CD4-positive, alpha-beta T cell treated with Interleukin-17A for 4 hours (primary cell): ENCODE data around the gene CD40LG.

Source experiments
- DNase-seq: peaks from one replicate; pipeline ENCODE4 v3.0.0-alpha.2; 2020; ENCODE audit warnings: mixed read lengths

The CD40LG gene

GRCh38 chrX:136652822-136653723 is 5.1 kb downstream of the CD40LG start:
- peak; percentile 44 for DNase-seq

- no peak for DNase-seq
Observed at GRCh38 chrX:136656361-136656964, 8.5 kb downstream of the CD40LG start.

DNA sequence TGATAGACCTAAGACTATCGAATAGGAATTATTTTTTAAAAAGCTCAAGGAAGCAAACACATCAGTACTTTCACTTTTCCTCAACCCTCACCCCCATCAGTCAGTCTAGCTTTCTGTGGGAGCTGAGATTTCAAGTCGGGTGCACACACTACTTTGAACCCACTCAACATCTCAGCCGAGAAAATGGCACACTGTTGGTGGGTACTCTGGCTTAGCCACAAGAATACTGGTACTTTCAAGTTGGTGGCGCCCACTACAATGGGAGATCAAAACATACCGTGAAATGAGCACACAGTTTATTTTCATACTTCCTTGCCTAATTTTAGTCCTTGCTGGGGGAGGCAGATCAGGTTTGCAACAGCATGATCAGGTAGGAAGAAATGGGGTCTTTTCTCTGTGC is 10.2 kb downstream of the CD40LG start:
- peak; percentile 50 for DNase-seq

- peak; percentile 52 for DNase-seq
Observed at GRCh38 chrX:136659174-136659573, 11.2 kb downstream of the CD40LG start.

DNA sequence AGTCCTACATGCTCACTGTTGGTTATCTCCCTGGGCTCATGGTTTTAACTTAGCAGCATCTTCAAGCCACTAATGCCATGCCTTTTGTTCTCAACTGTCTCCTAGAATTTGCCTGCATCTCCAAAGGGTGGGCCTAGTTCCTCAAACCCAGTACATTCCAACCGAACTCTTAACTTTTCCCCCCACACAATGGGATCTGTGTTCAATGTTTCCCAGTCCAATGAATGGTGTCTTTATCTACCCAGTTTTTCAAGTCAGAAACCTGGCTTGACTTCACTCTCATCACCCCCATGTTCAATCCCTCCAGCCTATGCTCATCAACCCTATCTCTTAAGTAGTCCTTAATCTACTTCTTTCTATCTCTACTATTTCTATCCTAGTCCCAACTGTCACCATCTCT is 12.9 kb downstream of the CD40LG start:
- no peak for DNase-seq

DNA sequence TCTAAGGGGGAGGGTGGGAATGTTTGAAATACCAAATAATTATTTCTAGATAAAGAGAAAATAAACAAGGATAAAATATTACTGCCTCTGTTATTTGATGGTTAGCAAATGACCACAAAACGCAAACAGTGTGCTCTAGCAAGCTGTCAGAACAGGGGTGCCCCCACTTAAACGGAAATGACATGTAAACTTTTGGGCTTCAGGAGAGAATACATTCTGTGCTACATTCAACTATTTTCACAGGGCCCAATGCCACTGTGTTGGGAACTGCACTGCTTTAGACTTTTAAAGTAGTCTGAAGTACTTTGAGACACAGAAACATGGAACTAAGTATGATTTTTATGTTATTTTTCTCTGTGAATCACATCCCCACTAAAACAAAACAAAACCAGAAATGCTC is 14.1 kb downstream of the CD40LG start:
- DNase-seq, result peak; percentile 39

- no peak for DNase-seq
Observed at GRCh38 chrX:136662976-136663375, 15.0 kb downstream of the CD40LG start.

DNA sequence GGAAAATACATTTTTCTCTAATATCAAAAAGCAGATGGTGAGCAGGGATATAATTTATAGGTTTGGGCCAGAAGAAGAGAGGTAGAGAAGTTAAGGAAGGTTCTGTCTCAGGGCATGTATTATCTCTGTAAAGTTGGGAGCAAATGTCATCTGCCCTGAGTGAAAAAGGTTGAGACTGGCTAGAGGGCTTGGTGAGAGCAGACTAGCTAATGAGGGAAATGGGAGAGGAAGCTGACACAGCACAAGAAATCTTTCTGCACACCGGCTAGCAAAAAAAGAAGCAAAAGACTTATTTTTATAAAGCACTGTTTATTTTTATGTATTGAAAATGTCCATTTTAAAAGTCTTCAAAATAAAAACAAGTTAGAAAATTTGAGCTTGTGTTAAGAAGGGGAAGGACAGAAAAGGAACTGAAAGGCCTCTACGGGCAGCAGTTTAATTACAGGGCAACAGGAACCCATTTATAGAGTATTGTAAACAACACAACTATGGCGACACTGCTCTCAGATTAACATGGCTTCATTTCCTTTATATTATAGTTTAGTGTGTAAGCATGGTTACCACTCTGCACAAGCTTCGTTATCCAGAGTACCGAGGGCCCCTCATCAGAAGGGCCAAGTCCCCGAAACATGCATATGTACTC is 17.4 kb downstream of the CD40LG start:
- no peak for DNase-seq

- no peak for DNase-seq
Observed at GRCh38 chrX:136666088-136666487, 18.1 kb downstream of the CD40LG start.

- DNase-seq, result peak; percentile 29
Observed at GRCh38 chrX:136667446-136668168, 19.6 kb downstream of the CD40LG start.

GRCh38 chrX:136671006-136671610 is 23.1 kb downstream of the CD40LG start:
- no peak for DNase-seq

DNA sequence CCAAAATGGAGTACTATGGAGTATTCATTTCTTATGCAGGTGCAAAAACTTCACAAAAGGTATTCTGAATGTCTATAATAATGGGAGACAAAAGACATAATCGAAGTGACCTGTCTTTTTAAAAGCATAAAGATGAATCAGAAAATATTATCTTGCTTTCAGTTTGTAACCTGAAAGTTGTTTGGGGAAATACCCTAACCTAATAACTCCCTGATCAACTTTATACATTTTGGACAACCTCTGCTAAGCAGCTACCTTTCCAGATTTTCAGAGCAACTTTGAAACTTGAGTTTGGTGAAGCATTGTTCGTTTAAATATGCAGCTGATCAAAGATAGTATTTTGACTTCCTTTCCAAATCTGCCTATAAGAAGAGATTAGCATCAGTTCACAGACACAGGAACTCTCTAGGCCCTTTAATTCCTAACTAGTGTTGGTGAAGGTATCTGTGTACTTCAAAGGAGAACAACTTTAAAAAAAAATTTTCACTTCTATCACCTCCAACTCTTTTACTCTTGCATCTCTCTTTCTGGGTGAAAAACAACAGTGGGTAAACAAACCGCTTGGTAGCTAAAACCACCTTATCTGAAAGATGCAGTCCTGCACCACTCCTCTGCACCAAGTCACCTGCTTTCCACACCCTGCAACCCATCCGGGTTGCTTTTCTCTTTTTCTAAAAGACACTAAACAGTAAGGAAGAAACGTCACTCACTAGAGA is 26.5 kb downstream of the CD40LG start:
- DNase-seq, result peak; percentile 43

GRCh38 chrX:136679531-136679930 is 31.6 kb downstream of the CD40LG start:
- DNase-seq, result no peak

- DNase-seq, result no peak
Observed at GRCh38 chrX:136684120-136684519, 36.2 kb downstream of the CD40LG start.

- peak; percentile 22 for DNase-seq
Observed at GRCh38 chrX:136687457-136687856, 39.5 kb downstream of the CD40LG start.

GRCh38 chrX:136689436-136689835 is 41.5 kb downstream of the CD40LG start:
- DNase-seq, result peak; percentile 50

- no peak for DNase-seq
Observed at GRCh38 chrX:136691028-136691809, 43.3 kb downstream of the CD40LG start.

DNA sequence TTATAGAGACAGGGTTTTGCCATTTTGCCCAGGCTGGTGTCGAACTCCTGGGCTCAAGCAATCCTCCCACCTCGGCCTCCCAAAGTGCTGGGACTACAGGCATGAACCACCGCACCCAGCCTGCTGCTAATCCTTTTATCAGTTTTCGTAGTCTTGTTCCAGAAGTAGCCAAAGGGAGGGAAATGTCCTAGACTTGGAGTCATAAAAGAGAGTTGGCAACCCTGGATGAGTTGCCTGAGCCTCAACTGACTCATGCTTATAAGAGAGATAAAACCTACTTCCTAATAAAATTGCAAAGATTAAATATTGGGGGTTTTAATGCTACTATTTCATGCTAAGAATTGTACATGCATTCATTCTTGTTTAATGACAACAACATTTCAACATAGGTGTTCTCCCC is 44.3 kb downstream of the CD40LG start:
- DNase-seq, result no peak

- peak; percentile 49 for DNase-seq
Observed at GRCh38 chrX:136694431-136695087, 46.6 kb downstream of the CD40LG start.

- DNase-seq, result peak; percentile 28
Observed at GRCh38 chrX:136697156-136697555, 49.2 kb downstream of the CD40LG start.

DNA sequence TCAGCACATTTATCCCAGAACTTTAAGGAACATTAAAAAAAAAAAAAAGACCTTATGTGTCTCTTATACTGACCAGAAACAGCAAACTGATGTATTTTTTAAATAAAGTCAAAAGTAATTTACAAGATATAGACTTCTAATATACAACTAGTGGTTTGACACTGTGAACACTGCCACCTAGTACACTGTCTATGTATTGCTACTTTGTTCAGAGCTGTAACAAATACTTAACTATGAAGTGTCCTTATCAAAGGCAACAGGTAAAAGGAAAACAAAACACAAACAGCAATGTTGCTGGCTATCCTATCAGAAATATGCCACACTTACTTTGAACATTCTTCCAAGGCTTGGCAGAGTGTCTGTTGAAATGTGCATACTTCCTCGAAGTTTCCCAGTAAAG is 60.4 kb downstream of the CD40LG start:
- no peak for DNase-seq
